ENCODE measurements around the gene EGR2.

GRCh38 chr10:62830679-62831078 lies 14.5 kb upstream of the EGR2 start:
- no peak for TF ChIP-seq CTCF (conservative IDR thresholded peaks at IDR 0.05)
- TF ChIP-seq EZH2 (IDR thresholded peaks at IDR 0.05; ENCODE audit: low read depth), result no peak

Measured in PC-9 (cell line).